ENCODE data around the gene NOTCH2. TPM values are rescaled to one million over a fixed set of nuclear protein-coding genes. Genes with fewer than 3 reads are reported as not detected.
"Not testable (repeated sequence)": the region's sequence is repeated elsewhere in the genome, so short reads cannot be mapped to it uniquely, and the experiment has no call there.

Gene NOTCH2
- total and polyA plus RNA-seq, 2 experiments from 2014 or later = 8.5 to 56.6 TPM

- not testable (repeated sequence) for H3F3A ChIP-seq (replicated peaks; ENCODE audit: low read depth); ATAC-seq
These were observed 405 bp upstream of the NOTCH2 start for GRCh38 chr1:120069920-120070214.

GRCh38 chr1:120068683-120069066 lies 787 bp downstream of the NOTCH2 start:
- not testable (repeated sequence) for H3F3A ChIP-seq (replicated peaks; ENCODE audit: low read depth); H3K27me3 ChIP-seq (ENCODE audit: insufficient read depth); H3K9me3 Mint-ChIP-seq; H3K36me3 Mint-ChIP-seq (ENCODE audit: low read depth); H3K27ac ChIP-seq (ENCODE audit: low read depth); H3K27me3 Mint-ChIP-seq (ENCODE audit: insufficient read depth, low read depth, poor library complexity); H3K4me1 ChIP-seq (ENCODE audit: insufficient read depth); DNase-seq (ENCODE audit: low spot score); H3K4me1 Mint-ChIP-seq; H3K36me3 ChIP-seq (ENCODE audit: insufficient read depth); H4K20me1 ChIP-seq (replicated peaks; ENCODE audit: insufficient read depth); ATAC-seq; H3K9me2 ChIP-seq (ENCODE audit: insufficient read depth); H2AFZ ChIP-seq; H3K27ac Mint-ChIP-seq
- Histone ChIP-seq H3K4me2 (peak overlapping the region; percentile 78), H3K79me2 (replicated peaks; ENCODE audit: insufficient read depth) (peaks cover 12% of the 10 kb centered on the region), H3K4me3 (peak overlapping the region; percentile 71)
- peak overlapping the region; percentile 58; the same call in 2 of the 3 replicates for H3K4me3 Mint-ChIP-seq

More at GRCh38 chr1:120069920-120070214, 405 bp upstream of the NOTCH2 start:
- H3K4me3 Mint-ChIP-seq; H3K36me3 Mint-ChIP-seq (ENCODE audit: low read depth); H3K4me2 ChIP-seq; DNase-seq (ENCODE audit: low spot score); H3K4me1 Mint-ChIP-seq; H3K27ac ChIP-seq (ENCODE audit: low read depth); H3K27me3 Mint-ChIP-seq (ENCODE audit: insufficient read depth, low read depth, poor library complexity); H3K4me1 ChIP-seq (ENCODE audit: insufficient read depth); H3K27ac Mint-ChIP-seq; H3K9me3 Mint-ChIP-seq; H3K36me3 ChIP-seq (ENCODE audit: insufficient read depth); H3K4me3 ChIP-seq; H2AFZ ChIP-seq; H4K20me1 ChIP-seq (replicated peaks; ENCODE audit: insufficient read depth); H3K27me3 ChIP-seq (ENCODE audit: insufficient read depth); H3K9me2 ChIP-seq (ENCODE audit: insufficient read depth): not testable (repeated sequence)
- peaks cover 12% of the 10 kb centered on the region for H3K79me2 ChIP-seq (replicated peaks; ENCODE audit: insufficient read depth)

- not testable (repeated sequence) for H2AFZ ChIP-seq; H3K4me1 Mint-ChIP-seq; H3F3A ChIP-seq (replicated peaks; ENCODE audit: low read depth); H3K27me3 Mint-ChIP-seq (ENCODE audit: insufficient read depth, low read depth, poor library complexity); H3K9me3 Mint-ChIP-seq; H4K20me1 ChIP-seq (replicated peaks; ENCODE audit: insufficient read depth); H3K4me2 ChIP-seq; H3K9me2 ChIP-seq (ENCODE audit: insufficient read depth); H3K4me3 Mint-ChIP-seq; H3K27ac ChIP-seq (ENCODE audit: low read depth); DNase-seq (ENCODE audit: low spot score); H3K36me3 ChIP-seq (ENCODE audit: insufficient read depth); ATAC-seq; H3K36me3 Mint-ChIP-seq (ENCODE audit: low read depth); H3K4me3 ChIP-seq; H3K4me1 ChIP-seq (ENCODE audit: insufficient read depth); H3K27ac Mint-ChIP-seq; H3K27me3 ChIP-seq (ENCODE audit: insufficient read depth); H3K79me2 ChIP-seq (replicated peaks; ENCODE audit: insufficient read depth)
These were observed 21.3 kb downstream of the NOTCH2 start for GRCh38 chr1:120048208-120048607.

- H3K9me3 Mint-ChIP-seq; H4K20me1 ChIP-seq (replicated peaks; ENCODE audit: insufficient read depth); H3K36me3 ChIP-seq (ENCODE audit: insufficient read depth); H3K4me2 ChIP-seq; H3K79me2 ChIP-seq (replicated peaks; ENCODE audit: insufficient read depth); H2AFZ ChIP-seq; H3K4me1 Mint-ChIP-seq; H3K27ac Mint-ChIP-seq; H3K27me3 Mint-ChIP-seq (ENCODE audit: insufficient read depth, low read depth, poor library complexity); DNase-seq (ENCODE audit: low spot score); H3K4me3 Mint-ChIP-seq; H3K36me3 Mint-ChIP-seq (ENCODE audit: low read depth); H3K27me3 ChIP-seq (ENCODE audit: insufficient read depth); H3K4me1 ChIP-seq (ENCODE audit: insufficient read depth); H3K9me2 ChIP-seq (ENCODE audit: insufficient read depth); H3F3A ChIP-seq (replicated peaks; ENCODE audit: low read depth); ATAC-seq; H3K4me3 ChIP-seq; H3K27ac ChIP-seq (ENCODE audit: low read depth): not testable (repeated sequence)
These were observed 27.7 kb downstream of the NOTCH2 start for GRCh38 chr1:120041771-120042170.

GRCh38 chr1:120032253-120032652 lies 37.2 kb downstream of the NOTCH2 start:
- not testable (repeated sequence) for H3K4me3 ChIP-seq; H2AFZ ChIP-seq; H3K36me3 Mint-ChIP-seq (ENCODE audit: low read depth); H3K36me3 ChIP-seq (ENCODE audit: insufficient read depth); H3K4me1 Mint-ChIP-seq; H3K9me3 Mint-ChIP-seq; H3K4me3 Mint-ChIP-seq; DNase-seq (ENCODE audit: low spot score); H3K27ac ChIP-seq (ENCODE audit: low read depth); ATAC-seq; H3K9me2 ChIP-seq (ENCODE audit: insufficient read depth); H3K27me3 Mint-ChIP-seq (ENCODE audit: insufficient read depth, low read depth, poor library complexity); H3K4me1 ChIP-seq (ENCODE audit: insufficient read depth); H3F3A ChIP-seq (replicated peaks; ENCODE audit: low read depth); H3K79me2 ChIP-seq (replicated peaks; ENCODE audit: insufficient read depth); H3K27ac Mint-ChIP-seq; H3K4me2 ChIP-seq; H3K27me3 ChIP-seq (ENCODE audit: insufficient read depth); H4K20me1 ChIP-seq (replicated peaks; ENCODE audit: insufficient read depth)

GRCh38 chr1:120023791-120024190 lies 45.7 kb downstream of the NOTCH2 start:
- not testable (repeated sequence) for H3K27ac ChIP-seq (ENCODE audit: low read depth); H3K4me3 ChIP-seq; H2AFZ ChIP-seq; H3K27me3 ChIP-seq (ENCODE audit: insufficient read depth); DNase-seq (ENCODE audit: low spot score); H3K36me3 ChIP-seq (ENCODE audit: insufficient read depth); H3K4me1 ChIP-seq (ENCODE audit: insufficient read depth); H3K36me3 Mint-ChIP-seq (ENCODE audit: low read depth); H4K20me1 ChIP-seq (replicated peaks; ENCODE audit: insufficient read depth); H3K27me3 Mint-ChIP-seq (ENCODE audit: insufficient read depth, low read depth, poor library complexity); H3K4me3 Mint-ChIP-seq; H3K27ac Mint-ChIP-seq; H3K4me2 ChIP-seq; H3F3A ChIP-seq (replicated peaks; ENCODE audit: low read depth); H3K9me2 ChIP-seq (ENCODE audit: insufficient read depth); ATAC-seq; H3K4me1 Mint-ChIP-seq; H3K9me3 Mint-ChIP-seq; H3K79me2 ChIP-seq (replicated peaks; ENCODE audit: insufficient read depth)

- not testable (repeated sequence) for H3K4me3 ChIP-seq; H3K4me3 Mint-ChIP-seq; H3K27me3 ChIP-seq (ENCODE audit: insufficient read depth); H2AFZ ChIP-seq; H3K27ac Mint-ChIP-seq; H3K4me2 ChIP-seq; H3K9me2 ChIP-seq (ENCODE audit: insufficient read depth); H3K4me1 ChIP-seq (ENCODE audit: insufficient read depth); H3K27me3 Mint-ChIP-seq (ENCODE audit: insufficient read depth, low read depth, poor library complexity); DNase-seq (ENCODE audit: low spot score); H3K36me3 Mint-ChIP-seq (ENCODE audit: low read depth); ATAC-seq; H3F3A ChIP-seq (replicated peaks; ENCODE audit: low read depth); H3K79me2 ChIP-seq (replicated peaks; ENCODE audit: insufficient read depth); H3K36me3 ChIP-seq (ENCODE audit: insufficient read depth); H3K9me3 Mint-ChIP-seq; H3K4me1 Mint-ChIP-seq; H4K20me1 ChIP-seq (replicated peaks; ENCODE audit: insufficient read depth); H3K27ac ChIP-seq (ENCODE audit: low read depth)
These were observed 54.5 kb downstream of the NOTCH2 start for GRCh38 chr1:120014978-120015377.

Measured in GM23338 (cell line).